ENCODE data around the gene ZBTB45.

The ZBTB45 gene

GRCh38 chr19:58538257-58539168 lies 18.9 kb upstream of the ZBTB45 start:
- DNase-seq, result no peak

- no peak for DNase-seq
These were observed 17.5 kb upstream of the ZBTB45 start for GRCh38 chr19:58536852-58537798.

GRCh38 chr19:58535857-58536256 lies 16.2 kb upstream of the ZBTB45 start:
- no peak for DNase-seq

- DNase-seq, result no peak
These were observed 11.6 kb upstream of the ZBTB45 start for GRCh38 chr19:58531034-58531840.

GRCh38 chr19:58529405-58529804 lies 9.8 kb upstream of the ZBTB45 start:
- no peak for DNase-seq

- no peak for DNase-seq
These were observed 3.1 kb upstream of the ZBTB45 start for GRCh38 chr19:58522709-58523108.

- DNase-seq, result no peak
These were observed 2.0 kb upstream of the ZBTB45 start for GRCh38 chr19:58521651-58522050.

GRCh38 chr19:58520257-58520599 lies 618 bp upstream of the ZBTB45 start:
- no peak for DNase-seq

- peak; percentile 62 for DNase-seq
These were observed 589 bp downstream of the ZBTB45 start for GRCh38 chr19:58519087-58519354.

- DNase-seq, result no peak
These were observed 1.1 kb downstream of the ZBTB45 start for GRCh38 chr19:58518256-58519086.

- DNase-seq, result no peak
These were observed 2.4 kb downstream of the ZBTB45 start for GRCh38 chr19:58516964-58517833.

GRCh38 chr19:58516246-58516836 lies 3.3 kb downstream of the ZBTB45 start:
- no peak for DNase-seq

GRCh38 chr19:58515259-58515658 lies 4.4 kb downstream of the ZBTB45 start:
- DNase-seq, result no peak

- DNase-seq, result no peak
These were observed 5.0 kb downstream of the ZBTB45 start for GRCh38 chr19:58514564-58515022.

- DNase-seq, result peak; percentile 94
These were observed 5.7 kb downstream of the ZBTB45 start for GRCh38 chr19:58513694-58514563.

GRCh38 chr19:58513213-58513693 lies 6.4 kb downstream of the ZBTB45 start:
- DNase-seq, result no peak

- DNase-seq, result no peak
These were observed 8.0 kb downstream of the ZBTB45 start, which contains the start of gene SLC27A5 for GRCh38 chr19:58511353-58512208. Gene SLC27A5 (minus strand): TSS chr19:58511992. CDS start chr19:58511955, 37 bp downstream.
